ENCODE results near the gene KMT2C. TPM values are rescaled to one million over a fixed set of nuclear protein-coding genes. Genes with fewer than 3 reads are reported as not detected.
"Not testable (repeated sequence)": the region's sequence is repeated elsewhere in the genome, so short reads cannot be mapped to it uniquely, and the experiment has no call there.

KMT2C gene
- total RNA-seq, 4 donors from 2014 or later, result 59.0 to 73.9 (median 69.5) TPM

DNA sequence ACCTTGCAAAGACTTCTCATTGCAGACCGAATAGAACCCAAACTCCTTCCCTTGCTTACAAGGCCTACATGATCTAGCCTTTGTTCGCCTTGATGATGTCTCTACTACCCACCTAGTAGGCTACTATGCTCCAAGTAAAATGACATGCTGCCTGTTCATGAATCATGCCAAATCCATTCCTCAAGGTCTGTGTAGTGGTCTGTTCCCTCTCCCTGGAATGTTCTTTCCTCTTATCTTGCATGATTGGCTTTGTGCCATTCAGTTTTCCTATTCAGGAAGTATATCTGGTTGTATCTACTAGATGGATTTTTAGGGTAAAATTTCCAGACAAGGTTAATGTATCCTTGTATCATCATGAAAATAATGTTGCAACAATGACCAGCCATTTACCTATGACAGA, 165.4 kb downstream of the KMT2C start:
- H3K9me3 ChIP-seq; H3K27me3 ChIP-seq; H3K4me3 ChIP-seq; H3K27ac ChIP-seq (replicated peaks in 1 of 4); H3K4me1 ChIP-seq; DNase-seq (ENCODE audit: extremely low spot score); intact Hi-C loops (cut with DNase I): not testable (repeated sequence)
- peaks cover 0 to 24% (median 1%) of the 10 kb centered on the region in 4 donors for H3K36me3 ChIP-seq
- 98% methylated on average over 2 of the region's 2 CpGs for WGBS

DNA sequence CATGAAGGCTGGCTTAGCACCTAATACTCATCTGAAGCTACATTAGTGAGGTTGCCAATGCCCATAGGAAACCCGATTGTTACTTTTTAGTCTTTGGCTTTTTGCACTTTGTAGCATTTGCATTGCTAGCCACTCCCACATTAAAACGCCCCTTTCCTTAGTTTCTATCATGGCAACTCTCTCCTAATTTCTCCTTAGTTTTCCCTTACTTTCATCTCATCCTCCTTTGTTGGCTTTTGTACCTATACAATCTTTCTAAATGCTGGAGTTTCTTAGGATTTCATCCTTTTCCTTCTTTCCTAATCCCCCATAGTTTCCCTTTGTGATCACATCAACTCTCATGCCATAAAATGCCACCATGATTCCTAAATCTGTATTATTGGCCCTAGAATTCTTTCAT, 168.9 kb downstream of the KMT2C start:
- H3K36me3 ChIP-seq, result peaks cover 0 to 23% (median 9%) of the 10 kb centered on the region in 4 donors
- H3K4me1 ChIP-seq; H3K27ac ChIP-seq (replicated peaks in 1 of 4); H3K4me3 ChIP-seq; H3K9me3 ChIP-seq; H3K27me3 ChIP-seq; DNase-seq (ENCODE audit: extremely low spot score); intact Hi-C loops (cut with DNase I): not testable (repeated sequence)
- 88% methylated on average over 2 of the region's 2 CpGs for WGBS

DNA sequence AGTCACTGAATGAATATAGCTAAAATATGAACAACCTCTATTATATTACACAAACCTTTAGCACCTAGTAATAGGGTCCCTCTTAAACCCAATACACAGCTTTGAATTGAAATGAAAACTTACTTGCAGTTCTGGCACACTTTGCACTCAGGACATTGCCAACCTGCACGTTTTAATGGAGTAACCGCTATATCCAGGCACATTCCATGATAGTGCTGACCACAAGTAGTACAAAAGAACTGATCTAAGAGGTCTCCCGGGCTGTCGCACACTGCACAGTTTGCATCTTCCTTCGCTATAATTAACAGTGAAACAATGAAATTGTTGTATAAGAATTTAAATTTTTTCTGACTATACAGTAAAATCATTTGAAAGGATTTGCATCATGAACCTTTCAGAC, 170.9 kb downstream of the KMT2C start:
- intact Hi-C loops (cut with DNase I), result not testable (repeated sequence)
- 83% methylated on average over 5 of the region's 5 CpGs for WGBS

DNA sequence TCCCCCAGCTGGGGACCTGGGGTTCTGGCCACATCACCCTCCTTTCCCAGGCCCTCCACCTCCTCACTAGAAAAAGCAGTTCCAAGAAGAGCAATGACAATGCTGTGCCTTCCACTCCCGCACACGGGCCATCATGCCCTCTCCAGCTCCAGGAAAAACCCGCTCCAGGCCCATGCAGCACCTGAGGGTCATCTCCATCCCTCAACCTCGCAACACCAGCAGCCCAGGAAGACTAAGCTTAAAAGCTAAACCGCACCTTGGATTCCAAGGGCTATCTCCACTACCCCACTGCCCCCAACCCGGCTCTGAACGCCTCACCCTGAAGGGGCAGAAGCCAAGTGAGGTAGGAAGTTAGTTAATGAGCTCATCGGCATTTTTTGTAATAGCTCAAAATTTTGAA, 173.7 kb downstream of the KMT2C start:
- H3K27ac ChIP-seq (replicated peaks in 1 of 4); H3K27me3 ChIP-seq; H3K4me1 ChIP-seq; H3K9me3 ChIP-seq; H3K4me3 ChIP-seq; DNase-seq (ENCODE audit: extremely low spot score); intact Hi-C loops (cut with DNase I): not testable (repeated sequence)
- WGBS, result 96% methylated on average over 5 of the region's 8 CpGs
- peaks cover 0 to 34% (median 13%) of the 10 kb centered on the region in 4 donors for H3K36me3 ChIP-seq

More for the DNA sequence above, 170.9 kb downstream of the KMT2C start:
- peaks cover 0 to 24% (median 9%) of the 10 kb centered on the region in 4 donors for H3K36me3 ChIP-seq
- H3K4me1 ChIP-seq; H3K27ac ChIP-seq (replicated peaks in 1 of 4); H3K27me3 ChIP-seq; H3K9me3 ChIP-seq; DNase-seq (ENCODE audit: extremely low spot score); H3K4me3 ChIP-seq: not testable (repeated sequence)

DNA sequence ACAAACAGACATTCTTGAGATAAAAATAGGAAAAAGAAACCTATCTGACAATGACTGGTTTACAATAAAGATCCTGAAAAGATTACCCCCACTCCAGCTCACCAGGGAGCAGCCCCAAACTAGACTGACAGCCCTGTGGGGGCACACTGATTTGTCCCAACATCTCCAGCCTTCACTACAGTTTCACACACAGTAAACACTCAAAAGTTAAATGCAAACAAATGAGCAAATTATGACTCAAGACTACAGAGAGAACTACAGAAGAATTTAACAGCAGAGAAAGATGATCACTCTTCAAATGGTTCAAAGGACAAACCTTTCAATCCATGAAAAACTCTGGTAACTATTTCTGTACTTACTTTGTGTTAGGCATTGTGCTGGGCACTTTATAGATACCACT, 176.2 kb downstream of the KMT2C start:
- H3K4me3 ChIP-seq; H3K27ac ChIP-seq (replicated peaks in 1 of 4); DNase-seq (ENCODE audit: extremely low spot score); H3K27me3 ChIP-seq; intact Hi-C loops (cut with DNase I); H3K4me1 ChIP-seq; H3K9me3 ChIP-seq: not testable (repeated sequence)
- peaks cover 0 to 34% (median 13%) of the 10 kb centered on the region in 4 donors for H3K36me3 ChIP-seq

DNA sequence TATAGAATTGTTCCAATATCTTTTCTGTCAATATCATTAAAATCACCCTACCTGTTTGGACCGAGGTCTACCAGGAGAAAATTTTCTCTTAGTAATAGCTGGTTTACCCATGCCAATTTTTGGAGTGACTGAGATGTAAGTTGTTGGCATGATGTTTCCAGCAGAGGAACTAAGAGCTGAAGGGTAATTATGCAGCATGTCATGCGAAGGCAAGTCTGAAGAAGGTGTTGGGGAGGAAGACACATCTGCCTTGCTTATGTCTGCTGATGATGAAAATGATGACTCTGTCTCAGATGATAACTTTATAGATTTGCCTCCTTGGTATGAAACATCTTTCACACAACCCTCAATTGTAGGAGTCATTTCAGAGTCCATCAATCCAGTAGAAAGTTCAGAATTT, 188.0 kb downstream of the KMT2C start:
- H3K9me3 ChIP-seq; H3K4me3 ChIP-seq; DNase-seq (ENCODE audit: extremely low spot score); H3K27me3 ChIP-seq; H3K4me1 ChIP-seq; intact Hi-C loops (cut with DNase I); H3K27ac ChIP-seq (replicated peaks in 1 of 4): not testable (repeated sequence)
- peaks cover 0 to 27% (median 13%) of the 10 kb centered on the region in 4 donors for H3K36me3 ChIP-seq
- 94% methylated on average over 2 of the region's 2 CpGs for WGBS

DNA sequence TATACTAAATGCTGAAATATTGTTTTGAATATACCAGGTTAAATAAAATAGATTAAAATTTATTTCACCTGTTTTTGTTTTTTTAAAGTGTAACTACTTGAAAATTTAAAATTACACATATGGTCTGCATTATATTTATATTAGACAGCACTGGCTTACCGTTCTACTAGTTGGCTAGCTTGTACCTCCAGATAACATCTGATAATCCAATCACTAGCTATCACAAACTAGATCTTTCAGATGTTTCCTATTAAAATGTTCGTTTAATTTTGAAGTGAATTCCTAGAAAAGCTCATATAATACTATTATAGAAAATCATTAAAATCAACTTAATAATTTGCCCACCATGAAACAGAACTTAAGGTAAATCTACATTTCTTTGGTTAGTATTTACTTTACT, 190.4 kb downstream of the KMT2C start:
- peaks cover 0 to 14% (median 3%) of the 10 kb centered on the region in 4 donors for H3K4me1 ChIP-seq
- H3K9me3 ChIP-seq; intact Hi-C loops (cut with DNase I); H3K4me3 ChIP-seq; DNase-seq (ENCODE audit: extremely low spot score); H3K27me3 ChIP-seq; H3K36me3 ChIP-seq; H3K27ac ChIP-seq (replicated peaks in 1 of 4): not testable (repeated sequence)
- 73% methylated on average over 2 of the region's 2 CpGs for WGBS

DNA sequence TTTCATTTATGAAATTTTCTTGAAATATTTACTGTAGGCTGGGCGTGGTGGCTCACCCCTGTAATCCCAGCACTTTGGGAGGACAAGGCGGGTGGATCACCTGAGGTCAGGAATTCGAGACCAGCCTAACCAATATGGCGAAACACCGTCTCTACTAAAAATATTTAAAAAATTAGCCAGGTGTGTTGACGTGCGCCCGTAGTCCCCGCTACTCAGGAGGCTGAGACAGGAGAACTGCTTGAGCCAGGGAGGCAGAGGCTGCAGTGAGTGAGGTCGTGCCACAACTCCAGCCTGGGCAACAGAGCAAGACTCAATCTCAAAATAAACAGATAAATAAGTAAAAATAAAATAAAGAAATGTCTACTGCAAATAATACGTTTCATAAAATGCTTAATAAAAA, 192.3 kb downstream of the KMT2C start:
- intact Hi-C loops (cut with DNase I), result not testable (repeated sequence)
- WGBS, result 91% methylated on average over 11 of the region's 11 CpGs

DNA sequence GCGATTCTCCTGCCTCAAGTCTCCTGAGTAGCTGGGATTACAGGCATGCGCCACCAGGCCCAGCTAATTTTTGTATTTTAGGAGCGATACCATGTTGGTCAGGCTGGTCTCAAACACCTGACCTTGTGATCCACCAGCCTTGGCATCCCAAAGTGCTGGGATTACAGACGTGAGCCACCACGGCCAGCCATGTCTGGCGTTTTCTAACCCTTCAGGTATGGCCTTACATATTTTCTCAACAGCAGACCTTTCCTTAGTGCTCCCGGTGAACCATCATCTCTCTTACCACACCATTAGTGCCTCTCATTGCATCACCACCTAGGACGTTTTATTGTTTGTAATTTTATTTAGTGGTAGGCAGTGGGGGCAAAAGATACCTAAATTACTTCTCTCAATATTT, 194.5 kb downstream of the KMT2C start:
- H3K27me3 ChIP-seq; H3K9me3 ChIP-seq; intact Hi-C loops (cut with DNase I); DNase-seq (ENCODE audit: extremely low spot score); H3K4me3 ChIP-seq; H3K27ac ChIP-seq (replicated peaks in 1 of 4): not testable (repeated sequence)
- Histone ChIP-seq H3K4me1 (peaks cover 0 to 20% (median 8%) of the 10 kb centered on the region in 4 donors), H3K36me3 (peaks cover 0 to 11% (median 2%) of the 10 kb centered on the region in 4 donors)
- WGBS, result 91% methylated on average over 8 of the region's 8 CpGs

More for the DNA sequence above, 192.3 kb downstream of the KMT2C start:
- H3K27ac ChIP-seq (replicated peaks in 1 of 4); DNase-seq (ENCODE audit: extremely low spot score); H3K4me3 ChIP-seq; H3K9me3 ChIP-seq; H3K36me3 ChIP-seq; H3K27me3 ChIP-seq: not testable (repeated sequence)
- H3K4me1 ChIP-seq, result peaks cover 0 to 20% (median 8%) of the 10 kb centered on the region in 4 donors

DNA sequence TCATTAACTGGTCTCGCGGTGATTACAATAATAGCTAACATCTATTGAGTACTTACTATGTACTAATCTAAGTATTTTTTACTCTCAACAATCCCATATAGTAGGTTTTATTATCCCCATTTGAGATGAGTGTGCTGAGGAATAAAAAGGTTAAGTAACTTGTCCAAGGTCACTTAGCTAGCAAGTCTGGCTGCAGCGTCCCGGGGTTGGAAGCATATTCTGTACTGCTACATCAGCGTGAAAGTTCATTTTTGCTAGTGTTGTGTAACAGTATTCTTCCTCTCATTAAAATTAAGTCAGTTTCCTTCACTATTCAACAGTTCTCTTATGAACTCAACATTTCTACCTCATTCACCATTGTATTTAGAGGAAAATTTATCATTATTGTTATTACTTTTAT, 199.5 kb downstream of the KMT2C start:
- H3K27me3 ChIP-seq; intact Hi-C loops (cut with DNase I); H3K9me3 ChIP-seq; DNase-seq (ENCODE audit: extremely low spot score); H3K27ac ChIP-seq (replicated peaks in 1 of 4); H3K4me3 ChIP-seq: not testable (repeated sequence)
- 91% methylated on average over 5 of the region's 5 CpGs for WGBS
- Histone ChIP-seq H3K4me1 (peaks cover 0 to 14% (median 8%) of the 10 kb centered on the region in 4 donors), H3K36me3 (peaks cover 7 to 45% (median 18%) of the 10 kb centered on the region in 4 donors)

DNA sequence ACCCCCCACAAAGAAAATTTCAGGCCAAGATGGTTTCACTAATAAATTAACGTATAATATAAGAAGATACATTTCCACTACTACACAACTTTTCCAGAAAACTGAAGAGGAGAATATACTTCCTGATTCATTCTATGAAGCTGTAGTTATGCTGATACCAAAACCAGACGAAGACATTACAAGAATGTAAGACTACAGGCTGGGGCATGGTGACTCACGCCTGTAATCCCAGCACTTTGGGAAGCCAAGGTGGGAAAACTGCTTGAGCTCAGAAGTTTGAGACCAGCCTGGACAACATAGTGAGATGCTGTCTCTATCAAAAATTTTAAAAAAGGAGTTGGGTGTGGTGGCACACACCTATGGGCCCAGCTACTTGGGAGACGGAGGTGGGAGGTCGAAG, 201.4 kb downstream of the KMT2C start:
- H3K4me3 ChIP-seq; DNase-seq (ENCODE audit: extremely low spot score); H3K4me1 ChIP-seq; H3K27ac ChIP-seq (replicated peaks in 1 of 4); H3K9me3 ChIP-seq; H3K27me3 ChIP-seq; intact Hi-C loops (cut with DNase I): not testable (repeated sequence)
- peaks cover 15 to 56% (median 25%) of the 10 kb centered on the region in 4 donors for H3K36me3 ChIP-seq
- WGBS, result 94% methylated on average over 5 of the region's 5 CpGs

Measured in esophagus muscularis mucosa (tissue), 4 donors.